ENCODE measurements around the gene EXOC7.

EXOC7 gene

DNA sequence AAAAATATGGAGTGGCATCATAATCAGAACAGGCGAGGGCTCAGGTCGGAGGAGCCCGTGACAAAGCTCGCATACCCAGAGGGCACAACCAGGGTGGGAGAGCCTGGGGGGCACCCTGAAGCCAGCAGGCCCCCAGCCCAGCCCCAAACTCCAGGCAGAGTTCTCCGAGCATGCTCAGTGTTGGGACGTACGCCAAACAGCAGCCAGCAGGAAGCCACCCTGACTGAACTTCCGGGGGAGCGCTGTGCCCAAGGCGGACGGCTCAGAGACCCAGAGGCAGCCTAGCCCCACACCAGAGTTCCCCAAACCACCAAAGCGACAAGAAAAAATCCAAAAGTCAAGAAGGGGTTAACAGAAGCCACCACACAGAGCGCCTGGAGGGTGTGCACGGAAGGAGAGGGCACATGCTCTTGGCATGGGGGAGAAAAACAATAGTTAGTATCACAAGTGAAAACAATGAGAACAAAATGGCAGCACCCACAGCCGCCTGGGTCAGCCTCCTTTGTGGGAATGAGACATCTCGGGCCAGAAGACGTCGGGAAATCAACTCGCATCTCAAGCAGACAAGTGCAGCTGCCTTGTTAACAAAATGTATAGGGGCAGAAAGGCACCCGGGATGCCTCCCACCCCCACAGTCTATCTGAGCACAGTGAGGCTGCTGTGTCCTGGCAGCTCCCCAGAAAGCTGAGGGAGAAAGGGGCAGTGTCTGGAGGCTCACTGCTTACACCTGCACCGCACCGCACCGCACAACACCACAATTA is 11.9 kb downstream of the EXOC7 start:
- no peaks in the 10 kb centered on the region for H3K4me1 ChIP-seq (ENCODE audit: insufficient read depth, low read length)
- H3K27ac ChIP-seq (ENCODE audit: low read length): no peak overlapping the region; the same call in 1 of the 2 replicates
- H2AFZ ChIP-seq (ENCODE audit: low read depth, low read length): no peak overlapping the region
- DNase-seq (no peak), ATAC-seq (ENCODE audit: insufficient read depth, low read depth) (no peak)
- no peaks in the 10 kb centered on the region for H3K27me3 ChIP-seq (ENCODE audit: insufficient read depth, low read length, poor library complexity)
- TF ChIP-seq, protein P1, sequence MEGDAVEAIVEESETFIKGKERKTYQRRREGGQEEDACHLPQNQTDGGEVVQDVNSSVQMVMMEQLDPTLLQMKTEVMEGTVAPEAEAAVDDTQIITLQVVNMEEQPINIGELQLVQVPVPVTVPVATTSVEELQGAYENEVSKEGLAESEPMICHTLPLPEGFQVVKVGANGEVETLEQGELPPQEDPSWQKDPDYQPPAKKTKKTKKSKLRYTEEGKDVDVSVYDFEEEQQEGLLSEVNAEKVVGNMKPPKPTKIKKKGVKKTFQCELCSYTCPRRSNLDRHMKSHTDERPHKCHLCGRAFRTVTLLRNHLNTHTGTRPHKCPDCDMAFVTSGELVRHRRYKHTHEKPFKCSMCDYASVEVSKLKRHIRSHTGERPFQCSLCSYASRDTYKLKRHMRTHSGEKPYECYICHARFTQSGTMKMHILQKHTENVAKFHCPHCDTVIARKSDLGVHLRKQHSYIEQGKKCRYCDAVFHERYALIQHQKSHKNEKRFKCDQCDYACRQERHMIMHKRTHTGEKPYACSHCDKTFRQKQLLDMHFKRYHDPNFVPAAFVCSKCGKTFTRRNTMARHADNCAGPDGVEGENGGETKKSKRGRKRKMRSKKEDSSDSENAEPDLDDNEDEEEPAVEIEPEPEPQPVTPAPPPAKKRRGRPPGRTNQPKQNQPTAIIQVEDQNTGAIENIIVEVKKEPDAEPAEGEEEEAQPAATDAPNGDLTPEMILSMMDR (IDR thresholded peaks at IDR 0.05; ENCODE audit: borderline replicate concordance, extremely low read depth, low read length, poor library complexity, severe bottlenecking): no peak
- no peak for TF ChIP-seq EZH2 (IDR thresholded peaks at IDR 0.05; ENCODE audit: borderline replicate concordance, low read depth, low read length, severe bottlenecking)
- no peaks in the 10 kb centered on the region for H3K79me2 ChIP-seq (ENCODE audit: insufficient read depth, low read length)
- H3K4me3 ChIP-seq (ENCODE audit: low read depth in 1 of 2, low read length in 2 of 2): no peak overlapping the region
- H3K36me3 ChIP-seq (ENCODE audit: insufficient read depth, low read length): peaks cover 92% of the 10 kb centered on the region
- H4K20me1 ChIP-seq (ENCODE audit: insufficient read depth, low read length): no peaks in the 10 kb centered on the region
- no peaks in the 10 kb centered on the region for H3K9me3 ChIP-seq (ENCODE audit: insufficient read depth, low read length, severe bottlenecking)
- no peak overlapping the region for H3K9ac ChIP-seq (ENCODE audit: low read depth, low read length)
- H3K4me2 ChIP-seq (ENCODE audit: insufficient read depth, low read length): no peak overlapping the region

DNA sequence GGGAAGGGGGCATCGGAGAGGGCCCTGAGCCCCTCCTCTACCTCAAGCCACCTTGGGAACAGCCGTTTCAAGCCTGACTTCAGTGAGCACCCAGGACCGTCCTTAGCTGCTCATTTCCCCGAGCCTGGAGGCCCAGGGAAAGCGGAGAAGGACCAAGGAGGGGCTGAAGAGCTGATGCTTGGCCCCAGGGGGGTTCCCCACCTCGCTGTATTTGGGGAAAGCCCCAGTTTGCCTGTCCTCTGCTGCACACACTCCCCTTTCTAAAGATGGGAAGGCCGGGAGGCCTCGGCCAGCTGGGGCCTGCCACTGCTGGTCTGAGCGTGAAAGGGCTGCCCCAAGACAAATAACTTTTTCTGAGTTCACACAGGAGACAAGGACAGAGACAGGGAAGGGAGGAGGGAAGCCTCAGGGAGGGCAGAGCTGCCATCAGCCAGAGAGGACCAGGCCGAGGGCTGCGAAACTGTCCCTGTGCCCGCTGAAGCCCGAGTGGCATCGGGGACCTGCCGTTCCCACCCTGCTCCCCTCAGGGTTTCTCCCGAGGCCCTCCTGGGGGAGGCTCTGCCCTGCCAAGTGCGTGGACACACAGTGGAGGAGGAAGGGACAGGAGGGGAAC is 13.0 kb downstream of the EXOC7 start:
- no peaks in the 10 kb centered on the region for H3K27me3 ChIP-seq (ENCODE audit: insufficient read depth, low read length, poor library complexity)
- H3K4me3 ChIP-seq (ENCODE audit: low read depth in 1 of 2, low read length in 2 of 2): no peak overlapping the region
- no peaks in the 10 kb centered on the region for H3K4me1 ChIP-seq (ENCODE audit: insufficient read depth, low read length)
- no peaks in the 10 kb centered on the region for H4K20me1 ChIP-seq (ENCODE audit: insufficient read depth, low read length)
- no peaks in the 10 kb centered on the region for H3K79me2 ChIP-seq (ENCODE audit: insufficient read depth, low read length)
- no peak overlapping the region for H3K9ac ChIP-seq (ENCODE audit: low read depth, low read length)
- ATAC-seq (ENCODE audit: insufficient read depth, low read depth): no peak
- no peak overlapping the region for H3K27ac ChIP-seq (ENCODE audit: low read length)
- H3K4me2 ChIP-seq (ENCODE audit: insufficient read depth, low read length): no peak overlapping the region
- H3K36me3 ChIP-seq (ENCODE audit: insufficient read depth, low read length): peaks cover 93% of the 10 kb centered on the region
- H3K9me3 ChIP-seq (ENCODE audit: insufficient read depth, low read length, severe bottlenecking): no peaks in the 10 kb centered on the region
- TF ChIP-seq, protein P1 (IDR thresholded peaks at IDR 0.05; ENCODE audit: borderline replicate concordance, extremely low read depth, low read length, poor library complexity, severe bottlenecking): no peak
- TF ChIP-seq EZH2 (IDR thresholded peaks at IDR 0.05; ENCODE audit: borderline replicate concordance, low read depth, low read length, severe bottlenecking): no peak
- DNase-seq: no peak
- H2AFZ ChIP-seq (ENCODE audit: low read depth, low read length): no peak overlapping the region

DNA sequence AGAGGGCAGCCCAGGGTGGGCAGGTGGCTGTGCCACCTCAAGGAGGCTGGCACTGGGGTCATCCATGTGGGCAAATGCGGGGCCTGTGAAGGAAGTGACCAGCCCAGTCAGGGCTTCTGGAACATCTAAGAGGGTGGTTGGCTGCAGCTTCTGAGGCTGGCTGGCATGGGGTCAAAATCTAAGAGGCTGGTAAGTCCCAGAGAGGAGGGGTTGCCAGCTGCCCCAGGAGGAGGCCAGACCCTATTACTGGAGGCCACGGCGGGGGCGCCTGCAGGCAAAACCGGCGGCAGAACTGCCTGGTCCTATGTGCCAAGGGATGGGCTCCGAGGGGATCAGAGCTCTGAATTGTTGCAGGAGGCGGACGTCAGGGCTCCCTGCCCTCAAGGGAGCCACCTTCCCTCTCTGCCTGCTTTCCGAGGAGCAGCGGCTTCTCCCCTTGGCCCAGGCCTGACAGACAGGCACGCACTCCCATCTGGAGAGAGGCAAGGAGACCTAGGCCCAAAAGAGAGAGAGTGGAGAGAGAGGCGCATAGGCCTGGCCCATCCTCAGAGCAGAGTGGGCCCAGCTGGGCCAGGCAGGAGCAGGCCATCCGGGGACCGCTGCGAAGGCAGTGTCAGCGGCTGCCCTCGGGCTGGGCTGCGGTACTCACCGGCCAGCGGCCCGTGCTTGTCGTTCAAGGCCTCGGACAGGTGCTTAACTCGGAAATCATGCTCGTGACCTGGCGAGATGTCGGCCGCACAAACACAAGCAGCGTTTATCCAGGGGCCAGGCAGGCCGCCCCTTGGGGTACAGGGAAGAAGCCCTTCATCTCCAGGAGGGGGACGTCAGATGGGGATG is 13.7 kb downstream of the EXOC7 start:
- TF ChIP-seq, protein P1 (IDR thresholded peaks at IDR 0.05; ENCODE audit: borderline replicate concordance, extremely low read depth, low read length, poor library complexity, severe bottlenecking): no peak
- no peak for TF ChIP-seq EZH2 (IDR thresholded peaks at IDR 0.05; ENCODE audit: borderline replicate concordance, low read depth, low read length, severe bottlenecking)
- peaks cover 96% of the 10 kb centered on the region for H3K36me3 ChIP-seq (ENCODE audit: insufficient read depth, low read length)
- no peaks in the 10 kb centered on the region for H3K27me3 ChIP-seq (ENCODE audit: insufficient read depth, low read length, poor library complexity)
- ATAC-seq (ENCODE audit: insufficient read depth, low read depth) (no peak), DNase-seq (no peak)
- no peak overlapping the region for H3K4me2 ChIP-seq (ENCODE audit: insufficient read depth, low read length)
- H3K79me2 ChIP-seq (ENCODE audit: insufficient read depth, low read length): no peaks in the 10 kb centered on the region
- no peak overlapping the region for H2AFZ ChIP-seq (ENCODE audit: low read depth, low read length)
- no peak overlapping the region for H3K9ac ChIP-seq (ENCODE audit: low read depth, low read length)
- H3K9me3 ChIP-seq (ENCODE audit: insufficient read depth, low read length, severe bottlenecking): no peaks in the 10 kb centered on the region
- H3K27ac ChIP-seq (ENCODE audit: low read length): no peak overlapping the region
- no peak overlapping the region for H3K4me3 ChIP-seq (ENCODE audit: low read depth in 1 of 2, low read length in 2 of 2)
- no peaks in the 10 kb centered on the region for H4K20me1 ChIP-seq (ENCODE audit: insufficient read depth, low read length)
- no peaks in the 10 kb centered on the region for H3K4me1 ChIP-seq (ENCODE audit: insufficient read depth, low read length)
